HG02970 (cell line): Measurements from ENCODE around the gene CASP2.

Experiments used
- ATAC-seq: cut with Tn5 transposase; IDR thresholded peaks from one replicate; pipeline ENCODE4 v1.9.1; 2021; ENCODE audit warnings: mild to moderate bottlenecking, moderate library complexity, moderate number of reproducible peaks; ENCODE audit not compliant: unreplicated experiment, low FRiP score

Gene CASP2

GRCh38 chr7:143325240-143325639 is 37.1 kb downstream of the CASP2 start:
- ATAC-seq, result no peak

GRCh38 chr7:143327903-143328302 is 39.8 kb downstream of the CASP2 start:
- ATAC-seq, result no peak

- ATAC-seq, result no peak
Observed at GRCh38 chr7:143329471-143330170, 41.5 kb downstream of the CASP2 start.

GRCh38 chr7:143331179-143331801 is 43.1 kb downstream of the CASP2 start:
- no peak for ATAC-seq

GRCh38 chr7:143334244-143334643 is 46.1 kb downstream of the CASP2 start:
- ATAC-seq, result no peak

GRCh38 chr7:143337216-143337615 is 49.1 kb downstream of the CASP2 start:
- ATAC-seq, result no peak

GRCh38 chr7:143341842-143342241 is 53.7 kb downstream of the CASP2 start:
- no peak for ATAC-seq

- ATAC-seq, result no peak
Observed at GRCh38 chr7:143343596-143343995, 55.4 kb downstream of the CASP2 start.

GRCh38 chr7:143345428-143345900 is 57.3 kb downstream of the CASP2 start:
- no peak for ATAC-seq

GRCh38 chr7:143346018-143346417 is 57.9 kb downstream of the CASP2 start:
- ATAC-seq, result no peak

GRCh38 chr7:143347950-143348349 is 59.8 kb downstream of the CASP2 start:
- ATAC-seq, result no peak

- ATAC-seq, result no peak
Observed at GRCh38 chr7:143351060-143351459, 62.9 kb downstream of the CASP2 start.

- ATAC-seq, result no peak
Observed at GRCh38 chr7:143351574-143351973, 63.4 kb downstream of the CASP2 start.

- no peak for ATAC-seq
Observed at GRCh38 chr7:143352531-143353002, 64.4 kb downstream of the CASP2 start.

GRCh38 chr7:143354376-143354775 is 66.2 kb downstream of the CASP2 start:
- no peak for ATAC-seq

- no peak for ATAC-seq
Observed at GRCh38 chr7:143354965-143355364, 66.8 kb downstream of the CASP2 start.

GRCh38 chr7:143355450-143356385 is 67.6 kb downstream of the CASP2 start:
- no peak for ATAC-seq

GRCh38 chr7:143356414-143357050 is 68.4 kb downstream of the CASP2 start:
- ATAC-seq, result no peak
